Parathyroid adenoma (tissue), 2 donors: Measurements from ENCODE around the gene ANO2.
"Not testable (repeated sequence)": the region's sequence is repeated elsewhere in the genome, so short reads cannot be mapped to it uniquely, and the experiment has no call there.

Source experiments
- H2AFZ ChIP-seq: fragments of 300-600 bp; sonication (generic); one replicate; pipeline ENCODE4 v1.7.0; 2017; ENCODE audit warnings: antibody characterized with exemption, mild to moderate bottlenecking
- H3K27ac ChIP-seq: fragments of 300-600 bp; sonication (generic); one replicate; pipeline ENCODE4 v1.7.0; 2017
- H3K27me3 ChIP-seq: fragments of 300-600 bp; sonication (generic); one replicate; pipeline ENCODE4 v1.7.0; 2017; ENCODE audit warnings: low read length; ENCODE audit not compliant: control insufficient read depth, insufficient read depth
- H3K36me3 ChIP-seq: fragments of 300-600 bp; sonication (generic); one replicate; pipeline ENCODE4 v1.7.0; 2017; ENCODE audit warnings: low read length; ENCODE audit not compliant: control insufficient read depth, insufficient read depth
- H3K4me1 ChIP-seq: fragments of 300-600 bp; sonication (generic); one replicate; pipeline ENCODE4 v1.7.0; 2017; ENCODE audit warnings: control low read depth
- H3K4me2 ChIP-seq: fragments of 300-600 bp; sonication (generic); one replicate; pipeline ENCODE4 v1.7.0; 2017; ENCODE audit warnings: low read length
- H3K4me3 ChIP-seq: fragments of 300-600 bp; sonication (generic); one replicate; pipeline ENCODE4 v1.7.0; 2017; ENCODE audit warnings: low read depth, low read length
- H3K79me2 ChIP-seq: fragments of 300-600 bp; sonication (generic); one replicate; pipeline ENCODE4 v1.7.0; 2017; ENCODE audit warnings: control low read depth
- H3K9ac ChIP-seq: fragments of 300-600 bp; sonication (generic); one replicate; pipeline ENCODE4 v1.7.0; 2017; ENCODE audit warnings: mild to moderate bottlenecking
- H3K9me3 ChIP-seq: fragments of 300-600 bp; sonication (generic); one replicate; pipeline ENCODE4 v1.7.0; 2017; ENCODE audit warnings: low read length; ENCODE audit not compliant: control insufficient read depth
- TF ChIP-seq, protein P1 (sequence below): fragments of 300-600 bp; sonication (generic); IDR thresholded peaks from one replicate; pipeline ENCODE4 v1.7.0; 2017; ENCODE audit warnings: antibody characterized with exemption, mild to moderate bottlenecking
- donor health status: primary hyperparathyroidism.

The ANO2 gene

DNA sequence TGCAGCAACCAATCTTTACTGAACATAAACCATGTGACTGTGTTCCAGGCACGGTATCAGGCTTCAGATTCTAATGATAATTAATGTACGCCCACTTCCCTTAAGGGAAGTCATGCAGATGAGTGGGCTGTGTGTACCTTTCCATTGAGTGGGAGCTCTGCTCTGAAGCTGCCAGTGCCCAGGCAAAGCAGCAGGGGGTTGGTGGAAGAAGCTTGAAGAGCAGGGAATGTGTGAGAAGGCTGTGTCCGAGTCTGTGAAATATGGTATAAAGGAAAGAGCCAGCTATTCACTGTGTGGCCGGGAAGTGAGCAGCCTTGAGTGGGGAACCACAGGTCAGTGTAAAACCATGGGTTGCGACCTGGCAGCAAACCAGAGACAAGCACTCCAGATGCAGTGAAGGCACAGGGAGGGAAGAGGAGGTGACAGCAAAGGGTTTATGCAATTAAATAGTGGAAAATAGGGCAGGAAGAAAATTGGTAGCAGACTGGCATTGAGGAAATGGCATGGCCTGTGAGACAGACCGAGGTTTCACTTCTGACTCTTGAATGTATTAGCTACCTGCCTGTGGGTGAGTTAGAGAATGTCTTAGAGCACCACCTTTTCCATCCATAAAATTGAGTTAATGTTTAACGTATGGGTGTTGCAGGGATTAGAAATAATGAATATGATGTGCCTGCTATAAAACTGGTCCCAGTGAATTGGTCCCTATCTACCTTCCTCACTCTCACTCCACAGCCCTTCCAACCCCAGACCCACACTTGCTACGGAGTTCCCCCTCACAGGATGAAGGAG lies 396.7 kb downstream of the ANO2 start:
- Histone ChIP-seq H3K4me3 (no peak overlapping the region), H3K27ac (no peak overlapping the region), H3K9me3 (no peaks in the 10 kb centered on the region), H3K27me3 (no peaks in the 10 kb centered on the region), H3K4me1 (no peaks in the 10 kb centered on the region), H3K36me3 (no peaks in the 10 kb centered on the region), H3K9ac (no peak overlapping the region), H3K79me2 (no peaks in the 10 kb centered on the region), H2AFZ (no peak overlapping the region), H3K4me2 (no peak overlapping the region)
- TF ChIP-seq, protein P1, sequence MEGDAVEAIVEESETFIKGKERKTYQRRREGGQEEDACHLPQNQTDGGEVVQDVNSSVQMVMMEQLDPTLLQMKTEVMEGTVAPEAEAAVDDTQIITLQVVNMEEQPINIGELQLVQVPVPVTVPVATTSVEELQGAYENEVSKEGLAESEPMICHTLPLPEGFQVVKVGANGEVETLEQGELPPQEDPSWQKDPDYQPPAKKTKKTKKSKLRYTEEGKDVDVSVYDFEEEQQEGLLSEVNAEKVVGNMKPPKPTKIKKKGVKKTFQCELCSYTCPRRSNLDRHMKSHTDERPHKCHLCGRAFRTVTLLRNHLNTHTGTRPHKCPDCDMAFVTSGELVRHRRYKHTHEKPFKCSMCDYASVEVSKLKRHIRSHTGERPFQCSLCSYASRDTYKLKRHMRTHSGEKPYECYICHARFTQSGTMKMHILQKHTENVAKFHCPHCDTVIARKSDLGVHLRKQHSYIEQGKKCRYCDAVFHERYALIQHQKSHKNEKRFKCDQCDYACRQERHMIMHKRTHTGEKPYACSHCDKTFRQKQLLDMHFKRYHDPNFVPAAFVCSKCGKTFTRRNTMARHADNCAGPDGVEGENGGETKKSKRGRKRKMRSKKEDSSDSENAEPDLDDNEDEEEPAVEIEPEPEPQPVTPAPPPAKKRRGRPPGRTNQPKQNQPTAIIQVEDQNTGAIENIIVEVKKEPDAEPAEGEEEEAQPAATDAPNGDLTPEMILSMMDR: no peak

DNA sequence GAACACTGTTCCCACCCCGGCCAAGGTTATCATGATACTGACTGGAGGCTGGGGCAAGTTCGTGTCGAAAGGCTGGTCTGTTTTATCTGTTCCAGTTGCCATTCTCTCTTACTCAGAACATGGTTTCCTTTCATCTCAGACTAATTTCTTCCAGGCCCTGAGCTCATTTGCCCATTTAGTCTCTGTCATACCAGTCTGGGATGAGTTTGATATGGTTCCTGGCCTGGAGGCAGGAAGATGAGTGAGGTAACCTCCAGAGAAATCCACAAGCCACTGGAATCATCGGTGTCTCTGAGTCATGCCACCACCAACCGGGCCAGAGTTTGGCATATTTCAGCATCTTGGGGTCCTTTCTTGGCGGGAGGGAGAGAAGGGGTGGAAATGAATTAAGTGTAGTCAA lies 398.4 kb downstream of the ANO2 start:
- Histone ChIP-seq H3K27ac (no peak overlapping the region), H3K4me1 (no peaks in the 10 kb centered on the region), H3K9ac (no peak overlapping the region), H2AFZ (no peak overlapping the region), H3K4me2 (no peak overlapping the region), H3K79me2 (no peaks in the 10 kb centered on the region), H3K9me3 (no peaks in the 10 kb centered on the region), H3K36me3 (no peaks in the 10 kb centered on the region), H3K4me3 (no peak overlapping the region), H3K27me3 (no peaks in the 10 kb centered on the region)
- TF ChIP-seq, protein P1: no peak

DNA sequence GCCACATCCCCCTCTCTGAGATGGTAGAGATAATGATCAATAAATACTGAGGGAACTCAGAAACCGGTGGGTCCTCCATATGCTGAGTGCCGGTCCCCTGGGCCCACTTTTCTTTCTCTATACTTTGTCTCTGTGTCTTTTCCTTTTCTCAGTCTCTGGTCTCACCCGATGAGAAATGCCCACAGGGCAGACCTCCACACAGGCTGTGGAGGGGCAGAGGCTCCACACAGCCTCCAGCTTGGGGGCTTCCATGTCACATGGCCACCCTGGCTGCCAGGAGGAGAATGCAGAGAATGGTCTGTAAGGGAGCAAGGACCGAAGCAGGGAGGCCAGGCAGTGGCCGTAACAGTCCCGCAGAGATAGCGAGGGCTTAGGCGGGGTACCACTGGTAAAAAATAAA lies 407.3 kb downstream of the ANO2 start:
- no peak overlapping the region for H3K4me3 ChIP-seq
- no peaks in the 10 kb centered on the region for H3K27me3 ChIP-seq
- H3K4me1 ChIP-seq: no peaks in the 10 kb centered on the region
- no peaks in the 10 kb centered on the region for H3K36me3 ChIP-seq
- no peak overlapping the region for H3K4me2 ChIP-seq
- no peak overlapping the region for H3K9ac ChIP-seq
- TF ChIP-seq, protein P1: no peak
- no peak overlapping the region for H3K27ac ChIP-seq
- H3K79me2 ChIP-seq: no peaks in the 10 kb centered on the region
- no peaks in the 10 kb centered on the region for H3K9me3 ChIP-seq
- H2AFZ ChIP-seq: no peak overlapping the region

DNA sequence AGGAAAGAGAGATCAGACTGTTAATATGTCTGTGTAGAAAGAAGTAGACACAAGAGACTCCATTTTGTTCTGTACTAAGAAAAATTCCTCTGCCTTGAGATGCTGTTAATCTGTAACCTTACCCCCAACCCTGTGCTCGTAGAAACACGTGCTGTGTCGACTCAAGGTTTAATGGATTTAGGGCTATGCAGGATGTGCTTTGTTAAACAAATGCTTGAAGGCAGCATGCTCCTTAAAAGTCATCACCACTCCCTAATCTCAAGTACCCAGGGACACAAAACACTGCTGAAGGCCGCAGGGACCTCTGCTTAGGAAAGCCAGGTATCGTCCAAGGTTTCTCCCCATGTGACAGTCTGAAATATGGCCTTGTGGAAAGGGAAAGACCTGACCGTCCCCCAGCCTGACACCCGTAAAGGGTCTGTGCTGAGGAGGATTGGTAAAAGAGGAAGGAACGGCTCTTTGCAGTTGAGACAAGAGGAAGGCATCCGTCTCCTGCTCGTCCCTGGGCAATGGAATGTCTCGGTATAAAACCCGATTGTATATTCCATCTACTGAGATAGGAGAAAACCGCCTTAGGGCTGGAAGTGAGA lies 407.9 kb downstream of the ANO2 start:
- not testable (repeated sequence) for H3K27ac ChIP-seq, H3K79me2 ChIP-seq, H3K4me2 ChIP-seq, H3K4me3 ChIP-seq, H3K4me1 ChIP-seq, H3K27me3 ChIP-seq, H3K9me3 ChIP-seq, H3K9ac ChIP-seq, H3K36me3 ChIP-seq, H2AFZ ChIP-seq

DNA sequence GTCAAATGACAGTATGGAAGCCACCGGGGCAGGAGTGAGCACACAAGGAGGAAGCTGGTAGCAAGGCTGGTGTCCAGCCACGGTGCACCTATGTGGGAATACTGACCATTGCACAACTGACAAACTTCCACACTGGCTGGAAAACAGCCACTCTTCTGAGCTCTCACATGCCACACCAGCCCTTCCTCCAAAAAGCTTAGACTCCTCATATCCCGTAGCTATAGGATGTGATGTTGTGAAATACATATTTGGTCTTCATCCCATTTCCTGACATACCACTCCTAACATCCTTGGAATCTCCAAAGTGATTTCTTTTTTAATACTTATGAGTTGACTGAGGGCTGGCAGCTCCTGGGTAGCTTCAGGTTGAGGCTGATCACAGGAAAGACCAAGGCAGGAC lies 409.5 kb downstream of the ANO2 start:
- H3K4me3 ChIP-seq: no peak overlapping the region
- H3K9ac ChIP-seq: no peak overlapping the region
- no peaks in the 10 kb centered on the region for H3K79me2 ChIP-seq
- H3K9me3 ChIP-seq: no peaks in the 10 kb centered on the region
- no peaks in the 10 kb centered on the region for H3K36me3 ChIP-seq
- no peak overlapping the region for H3K27ac ChIP-seq
- TF ChIP-seq, protein P1: no peak
- H3K4me1 ChIP-seq: no peaks in the 10 kb centered on the region
- no peaks in the 10 kb centered on the region for H3K27me3 ChIP-seq
- H2AFZ ChIP-seq: no peak overlapping the region
- H3K4me2 ChIP-seq: no peak overlapping the region
